Osteocyte (in vitro differentiated cells): Measurements from ENCODE around the gene LTBP3. TPM values are rescaled to one million over a fixed set of nuclear protein-coding genes. Genes with fewer than 3 reads are reported as not detected.
A peak's percentile ranks its signal among the peaks of the same experiment; 100 is the strongest.

Experiments
- DNase-seq: peaks from one replicate; pipeline ENCODE4 v3.0.0; 2021; ENCODE audit warnings: mixed read lengths; ENCODE audit not compliant: unreplicated experiment; ENCODE audit errors: extremely low spot score
- H3K27ac Mint-ChIP-seq: one replicate; pipeline ENCODE4 v1.8.0; 2021; ENCODE audit warnings: mild to moderate bottlenecking, mixed read lengths; ENCODE audit not compliant: unreplicated experiment
- H3K27me3 Mint-ChIP-seq: one replicate; pipeline ENCODE4 v1.8.0; 2021; ENCODE audit warnings: mixed read lengths; ENCODE audit not compliant: unreplicated experiment
- H3K36me3 Mint-ChIP-seq: one replicate; pipeline ENCODE4 v1.8.0; 2021; ENCODE audit warnings: mixed read lengths; ENCODE audit not compliant: unreplicated experiment
- H3K4me1 Mint-ChIP-seq: one replicate; pipeline ENCODE4 v1.8.0; 2021; ENCODE audit warnings: mixed read lengths; ENCODE audit not compliant: unreplicated experiment
- H3K4me3 Mint-ChIP-seq: one replicate; pipeline ENCODE4 v1.8.0; 2021; ENCODE audit warnings: mild to moderate bottlenecking, moderate library complexity, mixed read lengths; ENCODE audit not compliant: unreplicated experiment
- H3K9me3 Mint-ChIP-seq: one replicate; pipeline ENCODE4 v1.8.0; 2021; ENCODE audit warnings: mixed read lengths; ENCODE audit not compliant: unreplicated experiment
- CTCF ChIP-seq: fragments of 200-600 bp; sonication (generic); IDR thresholded peaks from 2 replicates; pipeline ENCODE4 v1.5.0; 2021; ENCODE audit warnings: antibody characterized with exemption, mild to moderate bottlenecking, moderate library complexity
- total RNA-seq: library from RNA; stranded (reverse); gene quantifications from 2 replicates; pipeline ENCODE4 v1.2.1, GENCODE V29; 2021

LTBP3 gene
- total RNA-seq, 1 donor from 2014 or later, result 256 TPM

- H3K4me1 Mint-ChIP-seq, result peaks cover 62% of the 10 kb centered on the region
- peaks cover 3% of the 10 kb centered on the region for H3K36me3 Mint-ChIP-seq
- H3K27ac Mint-ChIP-seq, result peak overlapping the region; percentile 86
- no peak for TF ChIP-seq CTCF
- H3K27me3 Mint-ChIP-seq, result no peaks in the 10 kb centered on the region
- H3K4me3 Mint-ChIP-seq, result peak overlapping the region; percentile 73
- no peaks in the 10 kb centered on the region for H3K9me3 Mint-ChIP-seq
- DNase-seq, result no peak
Observed at GRCh38 chr11:65574811-65575567, 16.8 kb upstream of the LTBP3 start.

- H3K27ac Mint-ChIP-seq, result peak overlapping the region; percentile 86
- no peaks in the 10 kb centered on the region for H3K9me3 Mint-ChIP-seq
- peak; percentile 98 for DNase-seq
Observed at GRCh38 chr11:65574109-65574810, 16.1 kb upstream of the LTBP3 start.

DNA sequence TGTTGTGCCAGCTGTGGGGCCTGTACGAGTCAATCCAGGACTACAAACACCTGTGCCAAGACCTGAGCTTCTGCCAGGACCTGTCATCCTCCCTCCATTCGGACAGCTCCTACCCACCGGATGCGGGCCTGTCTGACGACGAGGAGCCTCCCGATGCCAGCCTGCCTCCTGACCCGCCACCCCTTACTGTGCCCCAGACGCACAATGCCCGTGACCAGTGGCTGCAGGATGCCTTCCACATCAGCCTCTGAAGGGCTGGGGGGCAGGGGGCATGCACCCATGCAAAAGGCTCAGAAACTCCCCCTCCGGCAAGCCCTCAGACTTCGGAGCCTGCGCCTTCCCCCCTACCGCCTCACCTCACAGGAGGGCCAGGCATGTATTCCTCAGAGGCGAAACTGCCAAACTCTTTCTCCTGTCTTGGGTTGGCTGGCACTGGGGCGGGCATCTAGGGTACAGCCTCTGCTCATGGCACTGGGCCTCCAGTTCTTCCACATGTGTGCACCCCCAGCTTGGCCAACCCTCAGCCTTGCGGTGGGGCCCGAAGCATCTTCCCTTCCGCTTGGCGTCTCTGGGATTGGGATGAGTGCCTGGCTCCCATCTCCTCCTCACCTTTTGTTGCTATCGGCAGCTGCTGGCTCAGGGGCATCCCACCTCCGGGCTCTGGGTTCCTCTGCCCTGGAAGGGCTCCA lies 15.4 kb upstream of the LTBP3 start:
- Mint-ChIP-seq H3K9me3 (no peaks in the 10 kb centered on the region), H3K4me1 (peaks cover 71% of the 10 kb centered on the region), H3K27me3 (no peaks in the 10 kb centered on the region), H3K36me3 (peaks cover 4% of the 10 kb centered on the region), H3K4me3 (peak overlapping the region; percentile 76), H3K27ac (peak overlapping the region; percentile 85)
- DNase-seq, result peak; percentile 83
- no peak for TF ChIP-seq CTCF

More at GRCh38 chr11:65574109-65574810, 16.1 kb upstream of the LTBP3 start:
- peaks cover 66% of the 10 kb centered on the region for H3K4me1 Mint-ChIP-seq
- TF ChIP-seq CTCF, result peak; percentile 98
- no peaks in the 10 kb centered on the region for H3K27me3 Mint-ChIP-seq
- H3K4me3 Mint-ChIP-seq, result peak overlapping the region; percentile 76
- peaks cover 2% of the 10 kb centered on the region for H3K36me3 Mint-ChIP-seq

DNA sequence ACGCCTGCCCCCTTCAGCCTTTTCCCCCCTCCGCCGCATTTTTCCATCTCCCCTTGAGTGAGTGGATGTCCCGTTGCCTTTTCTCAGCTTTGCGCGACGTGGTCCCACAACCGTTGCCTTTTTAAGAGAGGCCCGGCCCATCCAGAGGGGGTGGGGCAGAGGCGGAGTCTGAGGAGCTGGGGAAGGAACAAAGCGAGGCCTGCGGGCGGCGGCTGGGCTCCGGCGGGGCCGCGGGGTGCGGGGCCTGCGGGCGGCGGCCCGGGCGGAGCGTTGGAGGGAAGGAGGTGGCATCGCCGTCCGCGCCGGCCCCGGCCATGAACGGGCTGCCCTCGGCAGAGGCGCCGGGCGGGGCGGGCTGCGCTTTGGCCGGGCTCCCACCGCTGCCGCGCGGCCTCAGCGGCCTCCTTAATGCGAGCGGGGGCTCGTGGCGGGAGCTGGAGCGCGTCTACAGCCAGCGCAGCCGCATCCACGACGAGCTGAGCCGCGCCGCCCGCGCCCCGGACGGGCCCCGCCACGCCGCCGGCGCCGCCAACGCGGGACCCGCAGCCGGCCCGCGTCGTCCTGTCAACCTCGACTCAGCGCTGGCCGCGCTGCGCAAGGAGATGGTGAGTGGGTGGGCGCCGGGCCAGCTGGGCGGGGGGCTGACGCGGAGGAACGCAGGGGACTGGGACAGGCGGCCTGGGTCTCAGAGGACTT lies 14.3 kb upstream of the LTBP3 start, which contains the start of gene FAM89B:
Gene FAM89B (plus strand): TSS at position 183 of the 696 bp plus-strand sequence. CDS start 132 bp downstream, at position 315.
- Mint-ChIP-seq H3K4me1 (peaks cover 66% of the 10 kb centered on the region), H3K27me3 (no peaks in the 10 kb centered on the region), H3K27ac (peak within 1 kb of the TSS; percentile 85), H3K4me3 (peak within 1 kb of the TSS; percentile 97), H3K9me3 (no peaks in the 10 kb centered on the region), H3K36me3 (peaks cover 8% of the 10 kb centered on the region)
- peak; percentile 94 for DNase-seq
- TF ChIP-seq CTCF, result no peak
